Common myeloid progenitor, CD34-positive (primary cell): ENCODE measurements around the gene CEP135. TPM values are rescaled to one million over a fixed set of nuclear protein-coding genes. Genes with fewer than 3 reads are reported as not detected.

Experiments
- CTCF ChIA-PET: fragments of 350-600 bp; sonication (Branson Sonifier 250); formaldehyde crosslinking; loops from one replicate; lab custom pipeline; 2021; ENCODE audit warnings: antibody characterized with exemption; lab: Charles Lee
- POLR2A ChIA-PET: fragments of 350-600 bp; sonication (Branson Sonifier 250); formaldehyde crosslinking; loops from one replicate; lab custom pipeline; 2021; ENCODE audit warnings: antibody characterized with exemption; lab: Charles Lee
- DNase-seq, 3 donors: peaks; one replicate each; pipeline versions ENCODE4 v3.0.0 to v3.0.0-alpha.2; 2013
- H3K27ac ChIP-seq, 2 experiments: 1 replicate in 1 of 2; 2 replicates in 1 of 2; pipeline ENCODE4 v1.7.0; 2013; ENCODE audit warnings: inconsistent platforms in 2 of 2, low read length in 2 of 2, mild to moderate bottlenecking in 2 of 2, low read depth in 1 of 2, moderate library complexity in 1 of 2; ENCODE audit not compliant: severe bottlenecking in 2 of 2, insufficient read depth in 1 of 2, poor library complexity in 1 of 2
- H3K27me3 ChIP-seq, 5 experiments: replicated peaks in 2 of 5; 1 replicate in 3 of 5; 2 replicates in 2 of 5; pipeline versions ENCODE4 v1.6.1 to v1.7.0; 2013; ENCODE audit warnings: low read length in 4 of 5, mild to moderate bottlenecking in 2 of 5, moderate library complexity in 2 of 5, inconsistent platforms in 1 of 5; ENCODE audit not compliant: insufficient read depth in 5 of 5, control insufficient read depth in 4 of 5
- H3K36me3 ChIP-seq, 4 experiments: 1 replicate in 2 of 4; 2 replicates in 2 of 4; pipeline versions ENCODE4 v1.6.1 to v1.7.0; 2013; ENCODE audit warnings: low read length in 3 of 4, control low read depth in 1 of 4, mild to moderate bottlenecking in 1 of 4; ENCODE audit not compliant: control insufficient read depth in 4 of 4, insufficient read depth in 4 of 4
- H3K4me1 ChIP-seq, 4 experiments: 1 replicate in 3 of 4; 2 replicates in 1 of 4; pipeline versions ENCODE4 v1.6.1 to v1.7.1; 2013; ENCODE audit warnings: low read length in 3 of 4, mild to moderate bottlenecking in 3 of 4, control low read depth in 1 of 4, inconsistent platforms in 1 of 4, moderate library complexity in 1 of 4; ENCODE audit not compliant: control insufficient read depth in 4 of 4, insufficient read depth in 4 of 4; ENCODE audit errors: control extremely low read depth in 1 of 4
- H3K4me3 ChIP-seq, 7 experiments: 1 replicate in 4 of 7; 2 replicates in 3 of 7; pipeline versions ENCODE4 v1.5.1 to v1.7.0; 2013; ENCODE audit warnings: mild to moderate bottlenecking in 7 of 7, low read length in 6 of 7, moderate library complexity in 6 of 7, inconsistent platforms in 2 of 7, low read depth in 2 of 7, control low read depth in 1 of 7; ENCODE audit not compliant: insufficient read depth in 4 of 7, control insufficient read depth in 1 of 7; ENCODE audit errors: extremely low read depth in 1 of 7
- H3K9me3 ChIP-seq, 5 experiments: 1 replicate in 4 of 5; 2 replicates in 1 of 5; pipeline versions ENCODE4 v1.6.1 to v1.7.1; 2013; ENCODE audit warnings: low read length in 4 of 5, mild to moderate bottlenecking in 2 of 5, inconsistent platforms in 1 of 5, low read depth in 1 of 5, moderate library complexity in 1 of 5; ENCODE audit not compliant: control insufficient read depth in 4 of 5, insufficient read depth in 2 of 5; ENCODE audit errors: control extremely low read depth in 1 of 5
- WGBS: methylation state at CpG from one replicate; pipeline ENCODE4 v1.1.5; 2013; ENCODE audit not compliant: insufficient coverage; 5-methylcytosine and 5-hydroxymethylcytosine counted together
- polyA plus RNA-seq: library from polyadenylated mRNA; unstranded; fragments of 120-200 nt; gene quantifications from one replicate; pipeline ENCODE4 v1.2.1, GENCODE V29; 2013

CEP135 gene
- 18.8 TPM for polyA plus RNA-seq

GRCh38 chr4:55948726-55949481 lies at the start of gene CEP135:
CEP135 (plus strand) TSS chr4:55948945; CDS start chr4:55952131, 3,186 bp downstream.
- under 1% methylated on average over 59 of the region's 77 CpGs for WGBS
- Histone ChIP-seq H3K27me3 (no peaks in the 10 kb centered on the region), H3K4me3 (peak within 1 kb of the TSS; percentile 73 to 86 (median 81)), H3K9me3 (no peaks in the 10 kb centered on the region), H3K4me1 (peaks cover 23 to 47% (median 34%) of the 10 kb centered on the region in 4 experiments), H3K27ac (peak within 1 kb of the TSS; percentile 92 to 97), H3K36me3 (peaks cover 4 to 16% (median 11%) of the 10 kb centered on the region in 4 experiments)
- POLR2A ChIA-PET, result interaction anchor here (0.8 to 2.2 kb wide), 3 partner anchors 11 to 101 kb away, joined by 4 to 8 read pairs (median 6); a partner anchor contains a TSS
- CTCF ChIA-PET, result interaction anchor here (0.7 to 3.3 kb wide), 22 partner anchors 9 to 181 kb away, joined by 3 to 20 read pairs (median 5); no protein-coding TSS in a partner anchor
- DNase-seq, result peak; percentile 95 to 98 (median 98)

DNA sequence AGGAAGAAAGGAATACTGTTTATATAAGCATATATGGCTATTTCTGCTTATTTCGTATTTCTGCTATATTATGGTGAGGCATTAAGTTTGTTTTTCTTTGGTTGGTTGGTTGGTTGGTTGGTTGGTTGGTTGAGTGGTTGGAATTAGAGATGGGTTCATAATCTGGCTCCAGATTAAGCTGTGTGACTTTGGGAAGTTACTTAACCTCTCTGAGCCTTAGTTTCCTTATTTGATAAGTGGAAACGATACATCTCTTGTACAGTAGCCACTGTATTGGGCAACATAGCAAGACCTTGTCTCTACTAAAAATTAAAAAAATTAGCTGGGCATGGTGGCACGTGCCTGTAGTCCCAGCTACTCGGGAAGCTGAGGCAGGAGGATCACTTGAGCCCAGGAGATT lies 46.1 kb upstream of the CEP135 start:
- DNase-seq, result no peak
- Histone ChIP-seq H3K27ac (no peak overlapping the region), H3K9me3 (no peaks in the 10 kb centered on the region), H3K4me1 (peaks cover 0 to 2% (median 0%) of the 10 kb centered on the region in 4 experiments), H3K36me3 (peaks cover 8 to 43% (median 27%) of the 10 kb centered on the region in 4 experiments), H3K27me3 (no peaks in the 10 kb centered on the region), H3K4me3 (no peak overlapping the region)
- CTCF ChIA-PET, result interaction anchor here (1.7 kb wide), 1 partner anchor 12 kb away, joined by 3 read pairs; no protein-coding TSS in a partner anchor
- POLR2A ChIA-PET, result no interaction called here
- 96% methylated on average over 4 of the region's 4 CpGs for WGBS

- Histone ChIP-seq H3K4me1 (peaks cover 0 to 2% (median 0%) of the 10 kb centered on the region in 4 experiments), H3K9me3 (no peaks in the 10 kb centered on the region), H3K4me3 (no peak overlapping the region), H3K27me3 (no peaks in the 10 kb centered on the region), H3K27ac (no peak overlapping the region), H3K36me3 (peaks cover 8 to 37% (median 25%) of the 10 kb centered on the region in 4 experiments)
- ChIA-PET POLR2A (interaction anchor here (0.6 kb wide), 1 partner anchor 56 kb away, joined by 4 read pairs; no protein-coding TSS in a partner anchor), CTCF (interaction anchor here (0.8 to 1.7 kb wide), 2 partner anchors 11 to 14 kb away, joined by 3 read pairs; no protein-coding TSS in a partner anchor)
- DNase-seq, result no peak
These were observed 45.2 kb upstream of the CEP135 start for GRCh38 chr4:55903577-55903976.

DNA sequence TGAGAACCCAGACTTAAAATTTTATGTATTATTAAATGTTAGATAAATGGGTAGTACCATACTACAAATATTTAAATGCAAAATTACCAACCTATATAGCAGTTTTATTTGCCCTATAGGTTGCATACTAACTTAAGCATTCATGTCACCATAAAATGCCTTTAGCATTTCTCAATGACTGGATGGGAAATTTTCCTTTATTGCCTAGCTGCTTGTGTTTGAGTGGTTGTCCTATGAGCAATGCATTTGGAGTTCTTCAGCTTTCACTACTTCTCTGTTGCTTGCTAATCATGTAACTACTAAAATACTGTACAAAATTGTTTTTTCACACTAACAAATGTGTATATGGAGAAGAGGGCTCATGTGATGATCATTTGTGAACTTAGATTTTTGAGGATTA lies 44.2 kb upstream of the CEP135 start:
- ChIA-PET POLR2A (no interaction called here), CTCF (interaction anchor here (1.5 kb wide), 1 partner anchor 43 kb away, joined by 4 read pairs; the partner anchor contains the start of gene CEP135)
- peaks cover 8 to 35% (median 22%) of the 10 kb centered on the region in 4 experiments for H3K36me3 ChIP-seq
- H3K27me3 ChIP-seq, result no peaks in the 10 kb centered on the region
- H3K4me1 ChIP-seq, result peaks cover 0 to 2% (median 0%) of the 10 kb centered on the region in 4 experiments
- DNase-seq, result no peak
- no peak overlapping the region for H3K4me3 ChIP-seq
- no peak overlapping the region for H3K27ac ChIP-seq
- no peaks in the 10 kb centered on the region for H3K9me3 ChIP-seq

DNA sequence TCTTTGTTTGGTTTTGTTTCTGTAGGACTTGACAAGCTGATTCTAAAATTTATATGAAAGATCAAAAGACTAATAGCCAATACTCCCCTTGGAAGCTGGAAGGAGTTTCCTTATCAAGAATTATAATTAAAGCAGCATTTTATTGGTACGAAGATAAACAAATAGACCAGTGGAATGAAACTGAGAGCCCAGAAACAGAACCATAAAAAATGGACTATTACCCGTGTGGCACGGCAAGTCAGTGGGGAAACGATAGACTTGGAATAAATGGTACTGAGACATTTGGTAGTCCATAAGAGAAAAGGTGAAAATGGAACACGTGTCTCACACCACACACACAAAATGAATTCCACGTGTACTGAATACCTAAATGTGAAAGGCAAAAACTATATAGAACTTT lies 42.4 kb upstream of the CEP135 start:
- Histone ChIP-seq H3K36me3 (peaks cover 5 to 26% (median 13%) of the 10 kb centered on the region in 4 experiments), H3K4me1 (peaks cover 0 to 2% (median 0%) of the 10 kb centered on the region in 4 experiments), H3K27me3 (no peaks in the 10 kb centered on the region), H3K4me3 (no peak overlapping the region), H3K27ac (no peak overlapping the region), H3K9me3 (no peaks in the 10 kb centered on the region)
- ChIA-PET CTCF (no interaction called here), POLR2A (no interaction called here)
- WGBS, result 61% methylated on average over 3 of the region's 6 CpGs
- no peak for DNase-seq

DNA sequence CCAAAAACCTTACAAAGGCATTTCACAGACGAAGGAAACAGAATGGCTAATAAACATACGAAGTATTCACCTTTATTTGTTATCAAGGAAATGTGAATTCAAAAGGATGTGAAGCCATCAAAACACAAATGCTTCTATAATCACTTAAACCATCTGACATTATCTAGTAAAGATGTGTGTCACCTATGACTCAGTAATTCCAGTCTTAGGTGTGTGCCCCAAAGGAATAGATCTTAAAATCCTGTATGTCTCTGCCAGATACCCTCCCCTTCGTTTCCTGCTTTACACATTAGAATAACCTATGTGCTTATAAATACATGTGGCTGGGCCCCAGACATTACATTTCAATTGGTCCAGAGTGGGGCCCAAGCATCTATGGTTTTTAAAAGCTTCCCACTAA lies 41.8 kb upstream of the CEP135 start:
- Histone ChIP-seq H3K4me1 (peaks cover 0 to 2% (median 0%) of the 10 kb centered on the region in 4 experiments), H3K4me3 (no peak overlapping the region), H3K27ac (no peak overlapping the region), H3K27me3 (no peaks in the 10 kb centered on the region), H3K9me3 (no peaks in the 10 kb centered on the region), H3K36me3 (peaks cover 5 to 26% (median 13%) of the 10 kb centered on the region in 4 experiments)
- ChIA-PET CTCF (interaction anchor here (1.4 kb wide), 1 partner anchor 41 kb away, joined by 4 read pairs; the partner anchor contains the start of gene CEP135), POLR2A (no interaction called here)
- WGBS, result no CpG with 5 or more reads among the region's 3 CpGs
- DNase-seq, result peak in 1 of 3 donors; percentile 43

GRCh38 chr4:55907469-55907868 lies 41.3 kb upstream of the CEP135 start:
- H3K27ac ChIP-seq, result no peak overlapping the region
- DNase-seq, result peak in 1 of 3 donors; percentile 29
- peak overlapping the region in 1 of 7 experiments; percentile 59 for H3K4me3 ChIP-seq
- CTCF ChIA-PET, result interaction anchor here (1.4 kb wide), 1 partner anchor 41 kb away, joined by 4 read pairs; the partner anchor contains the start of gene CEP135
- H3K9me3 ChIP-seq, result no peaks in the 10 kb centered on the region
- H3K4me1 ChIP-seq, result peaks cover 0 to 2% (median 0%) of the 10 kb centered on the region in 4 experiments
- H3K36me3 ChIP-seq, result peaks cover 5 to 22% (median 12%) of the 10 kb centered on the region in 4 experiments
- H3K27me3 ChIP-seq, result no peaks in the 10 kb centered on the region
- POLR2A ChIA-PET, result no interaction called here
